HL-60 (cell line): ENCODE data around the gene NUMB.
"Not testable (repeated sequence)": the region's sequence is repeated elsewhere in the genome, so short reads cannot be mapped to it uniquely, and the experiment has no call there.

Experiments used
- DNase-seq, 2 experiments: peaks; one replicate each; pipeline ENCODE4 v3.0.0-alpha.2; 2010 to 2020; ENCODE audit warnings: low read depth in 1 of 2, low spot score in 1 of 2
- H3K27ac ChIP-seq: fragments of 250-450 bp; sonication (Bioruptor Pico); replicated peaks from 2 replicates; pipeline ENCODE4 v1.5.1; 2020; ENCODE audit warnings: mild to moderate bottlenecking, moderate library complexity
- H3K27me3 ChIP-seq: fragments of 250-450 bp; sonication (Bioruptor Pico); 2 replicates; pipeline ENCODE4 v1.5.1; 2021; ENCODE audit warnings: mild to moderate bottlenecking, moderate library complexity; ENCODE audit not compliant: insufficient read depth, poor library complexity, severe bottlenecking
- H3K4me3 ChIP-seq: replicated peaks from 2 replicates; pipeline ENCODE4 v1.5.1; 2011; ENCODE audit warnings: mild to moderate bottlenecking, control low read depth, low read length; ENCODE audit not compliant: insufficient read depth
- CTCF ChIP-seq: IDR thresholded peaks from one replicate; pipeline ENCODE4 v1.5.1; 2011; ENCODE audit warnings: low read length, control low read depth, inconsistent platforms; ENCODE audit not compliant: insufficient read depth
- GABPA ChIP-seq: IDR thresholded peaks from 2 replicates; pipeline ENCODE4 v1.6.1; 2012; ENCODE audit warnings: low read depth
- POLR2AphosphoS5 ChIP-seq: IDR thresholded peaks from 2 replicates; pipeline ENCODE4 v1.6.1; 2012; ENCODE audit warnings: low read depth
- REST ChIP-seq: IDR thresholded peaks from 2 replicates; pipeline ENCODE4 v1.6.1; 2012; ENCODE audit warnings: low read depth; ENCODE audit not compliant: insufficient replicate concordance
- SPI1 ChIP-seq: IDR thresholded peaks from 2 replicates; pipeline ENCODE4 v1.6.1; 2012; ENCODE audit warnings: low read depth, mild to moderate bottlenecking, borderline replicate concordance

Gene NUMB

GRCh38 chr14:73424453-73424852 lies 33.9 kb downstream of the NUMB start:
- H3K4me3 ChIP-seq = no peak overlapping the region
- DNase-seq = peak in 1 of 2 experiments; percentile 1
- peak overlapping the region; percentile 27 for H3K27ac ChIP-seq

GRCh38 chr14:73423092-73423491 lies 35.3 kb downstream of the NUMB start:
- not testable (repeated sequence) for DNase-seq, H3K4me3 ChIP-seq, H3K27ac ChIP-seq, H3K27me3 ChIP-seq

More at GRCh38 chr14:73424453-73424852, 33.9 kb downstream of the NUMB start:
- TF ChIP-seq SPI1 (peak; percentile 93; the same call in 1 of the 2 replicates), GABPA (no peak)
- no peaks in the 10 kb centered on the region for H3K27me3 ChIP-seq

- no peak for DNase-seq
- TF ChIP-seq REST (no peak), POLR2AphosphoS5 (no peak), GABPA (no peak), SPI1 (no peak), CTCF (no peak)
- H3K4me3 ChIP-seq = no peak overlapping the region
- H3K27ac ChIP-seq = no peak overlapping the region
- H3K27me3 ChIP-seq = no peaks in the 10 kb centered on the region
Observed at GRCh38 chr14:73422515-73422914, 35.8 kb downstream of the NUMB start.

GRCh38 chr14:73418227-73418626 lies 40.1 kb downstream of the NUMB start:
- no peak overlapping the region for H3K27ac ChIP-seq
- no peak for DNase-seq
- H3K4me3 ChIP-seq = no peak overlapping the region
- H3K27me3 ChIP-seq = no peaks in the 10 kb centered on the region
- no peak for TF ChIP-seq SPI1

GRCh38 chr14:73406248-73406647 lies 52.1 kb downstream of the NUMB start:
- H3K27ac ChIP-seq, H3K4me3 ChIP-seq, H3K27me3 ChIP-seq, DNase-seq: not testable (repeated sequence)

GRCh38 chr14:73403181-73403752 lies 55.1 kb downstream of the NUMB start:
- no peak overlapping the region for H3K27ac ChIP-seq

More at GRCh38 chr14:73403181-73403752, 55.1 kb downstream of the NUMB start:
- Histone ChIP-seq H3K4me3 (no peak overlapping the region), H3K27me3 (no peaks in the 10 kb centered on the region)
- TF ChIP-seq REST = no peak
- no peak for TF ChIP-seq SPI1
- no peak for TF ChIP-seq GABPA
- TF ChIP-seq POLR2AphosphoS5 = no peak
- no peak for TF ChIP-seq CTCF
- no peak for DNase-seq
